Tibial nerve (tissue), 3 donors: ENCODE measurements around the gene NINJ2.

Experiments used
- CTCF ChIP-seq, 5 experiments: fragments of 200-600 bp in 3 of 5; fragments of 450-650 bp in 2 of 5; sonication (generic) in 3 of 5; IDR thresholded peaks; one replicate each; pipeline ENCODE4 v1.5.1; 2016 to 2019; ENCODE audit warnings: antibody characterized with exemption in 5 of 5, mild to moderate bottlenecking in 3 of 5, moderate library complexity in 2 of 5
- POLR2A ChIP-seq, 2 donors: fragments of 450-650 bp; IDR thresholded peaks; one replicate each; pipeline ENCODE4 v1.6.1; 2017; ENCODE audit warnings: antibody characterized with exemption in 2 of 2, mild to moderate bottlenecking in 2 of 2, moderate library complexity in 2 of 2

GRCh38 chr12:563787-564298, 99.4 kb downstream of the NINJ2 start:
- no peak for TF ChIP-seq CTCF (IDR thresholded peaks at IDR 0.05)
- no peak for TF ChIP-seq POLR2A (IDR thresholded peaks at IDR 0.05)
